HG02571 (cell line): ENCODE results near the gene SPON2.

Source experiments
- ATAC-seq: cut with Tn5 transposase; IDR thresholded peaks from one replicate; pipeline ENCODE4 v1.9.1; 2021; ENCODE audit warnings: mild to moderate bottlenecking, moderate library complexity; ENCODE audit not compliant: unreplicated experiment

The SPON2 gene

GRCh38 chr4:1172971-1173757 is 781 bp upstream of the SPON2 start:
- no peak for ATAC-seq

GRCh38 chr4:1171311-1172227 is 814 bp downstream of the SPON2 start:
- ATAC-seq: no peak

GRCh38 chr4:1170976-1171310 is 1.4 kb downstream of the SPON2 start:
- ATAC-seq: no peak

- no peak for ATAC-seq
Observed at GRCh38 chr4:1170156-1170975, 2.0 kb downstream of the SPON2 start.

- no peak for ATAC-seq
Observed at GRCh38 chr4:1169691-1170096, 2.7 kb downstream of the SPON2 start.

GRCh38 chr4:1169171-1169671 is 3.2 kb downstream of the SPON2 start:
- no peak for ATAC-seq

- ATAC-seq: no peak
Observed at GRCh38 chr4:1168191-1169101, 3.9 kb downstream of the SPON2 start.

- ATAC-seq: peak; percentile 88
Observed at GRCh38 chr4:1167244-1167949, 5.0 kb downstream of the SPON2 start.

GRCh38 chr4:1166509-1167243 is 5.7 kb downstream of the SPON2 start:
- no peak for ATAC-seq

- no peak for ATAC-seq
Observed at GRCh38 chr4:1164956-1165545, 7.3 kb downstream of the SPON2 start.

GRCh38 chr4:1164444-1164843 is 7.9 kb downstream of the SPON2 start:
- ATAC-seq: no peak

GRCh38 chr4:1164040-1164439 is 8.3 kb downstream of the SPON2 start:
- no peak for ATAC-seq

- no peak for ATAC-seq
Observed at GRCh38 chr4:1160351-1160750, 12.0 kb downstream of the SPON2 start.

GRCh38 chr4:1156069-1156468 is 16.3 kb downstream of the SPON2 start:
- no peak for ATAC-seq

GRCh38 chr4:1155314-1155713 is 17.1 kb downstream of the SPON2 start:
- no peak for ATAC-seq

GRCh38 chr4:1154523-1155182 is 17.7 kb downstream of the SPON2 start:
- no peak for ATAC-seq

- ATAC-seq: no peak
Observed at GRCh38 chr4:1154126-1154522, 18.3 kb downstream of the SPON2 start.

- no peak for ATAC-seq
Observed at GRCh38 chr4:1153567-1154090, 18.8 kb downstream of the SPON2 start.
